HL-60/S4 treated with phorbol 12-myristate 13-acetate at 8.2 ng/mL for 4 days and 3 days (cell line): Measurements from ENCODE around the gene TNFRSF14.

Source experiments
- in situ Hi-C: fragments of 300-500 bp; cut with MboI; formaldehyde crosslinking; loops from 2 replicates; pipeline ENCODE4 v1.15.0; 2022; ENCODE audit warnings: low sequenced_read_pairs

Gene TNFRSF14

DNA sequence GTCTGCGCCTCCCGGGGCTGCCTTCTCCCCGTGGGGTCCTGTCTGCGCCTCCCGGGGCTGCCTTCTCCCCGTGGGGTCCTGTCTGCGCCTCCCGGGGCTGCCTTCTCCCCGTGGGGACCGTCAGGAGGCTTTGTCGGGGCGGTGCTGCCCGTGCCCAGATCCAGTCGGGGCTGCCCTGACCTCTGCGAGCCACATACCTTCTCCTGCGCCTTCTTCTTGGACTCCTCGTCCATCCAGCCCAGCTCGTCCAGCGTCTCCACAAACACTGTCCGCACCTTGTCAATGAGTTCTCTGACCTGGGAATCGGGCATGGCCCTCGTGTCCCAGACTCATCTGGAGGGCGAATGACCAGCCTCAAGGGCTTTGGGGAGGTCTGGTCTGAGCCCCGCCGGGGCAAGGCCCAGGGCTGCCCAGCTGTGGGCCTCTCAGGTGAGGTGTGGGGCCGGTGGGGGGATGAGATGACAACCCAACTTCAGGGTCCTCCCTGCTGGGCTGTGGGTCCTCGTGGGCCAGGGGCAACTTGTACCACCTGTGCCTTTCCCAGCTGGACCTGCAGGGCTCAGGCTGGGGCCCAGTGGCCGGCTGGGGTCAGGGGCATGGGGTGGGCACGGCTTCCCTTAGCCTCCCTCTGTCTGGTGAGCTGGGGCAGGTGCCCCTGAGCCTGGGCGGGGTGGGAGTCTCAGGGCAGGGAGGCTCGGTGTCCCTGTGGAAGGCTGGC lies 39.8 kb downstream of the TNFRSF14 start:
- in situ Hi-C loops, result no loop called here

DNA sequence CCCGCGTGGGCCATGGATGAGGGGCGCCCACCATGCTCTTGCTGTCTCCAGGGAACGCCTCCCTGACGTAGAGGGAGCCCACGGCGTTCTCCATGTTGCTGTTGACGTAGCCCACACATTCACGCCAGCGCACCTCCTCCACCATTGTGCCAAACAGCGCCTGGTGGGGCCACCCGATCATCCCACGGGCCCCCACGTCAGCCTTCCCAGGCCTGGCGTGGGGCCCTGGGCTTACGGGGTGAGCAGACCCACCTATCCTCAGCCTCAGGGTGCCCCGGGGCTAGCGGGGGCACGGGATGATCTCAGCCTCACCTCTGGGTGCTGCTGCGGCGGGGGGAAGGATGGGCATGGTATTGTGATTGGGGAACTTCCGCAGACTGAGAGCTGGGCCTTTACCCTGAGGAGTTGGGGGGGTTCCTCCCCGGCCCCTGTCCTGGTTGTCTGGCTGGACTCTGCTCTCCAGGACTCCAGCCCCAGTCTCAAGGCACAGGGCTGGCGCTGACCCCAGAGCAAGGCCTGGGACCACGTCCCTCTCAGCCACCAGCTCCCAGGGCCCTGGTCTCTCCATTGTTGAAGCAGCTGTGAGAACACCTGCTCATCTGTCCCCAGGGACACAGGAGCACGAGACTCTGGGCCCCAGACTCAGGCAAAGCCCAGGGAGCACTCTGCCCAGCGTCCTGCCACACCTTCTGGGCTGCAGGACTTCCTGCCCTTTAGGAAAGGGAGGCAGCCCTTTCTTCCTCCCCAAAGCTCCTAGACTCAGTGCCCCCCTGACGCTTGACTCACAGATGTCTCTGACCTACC lies 40.6 kb downstream of the TNFRSF14 start:
- in situ Hi-C loops, result no loop called here

DNA sequence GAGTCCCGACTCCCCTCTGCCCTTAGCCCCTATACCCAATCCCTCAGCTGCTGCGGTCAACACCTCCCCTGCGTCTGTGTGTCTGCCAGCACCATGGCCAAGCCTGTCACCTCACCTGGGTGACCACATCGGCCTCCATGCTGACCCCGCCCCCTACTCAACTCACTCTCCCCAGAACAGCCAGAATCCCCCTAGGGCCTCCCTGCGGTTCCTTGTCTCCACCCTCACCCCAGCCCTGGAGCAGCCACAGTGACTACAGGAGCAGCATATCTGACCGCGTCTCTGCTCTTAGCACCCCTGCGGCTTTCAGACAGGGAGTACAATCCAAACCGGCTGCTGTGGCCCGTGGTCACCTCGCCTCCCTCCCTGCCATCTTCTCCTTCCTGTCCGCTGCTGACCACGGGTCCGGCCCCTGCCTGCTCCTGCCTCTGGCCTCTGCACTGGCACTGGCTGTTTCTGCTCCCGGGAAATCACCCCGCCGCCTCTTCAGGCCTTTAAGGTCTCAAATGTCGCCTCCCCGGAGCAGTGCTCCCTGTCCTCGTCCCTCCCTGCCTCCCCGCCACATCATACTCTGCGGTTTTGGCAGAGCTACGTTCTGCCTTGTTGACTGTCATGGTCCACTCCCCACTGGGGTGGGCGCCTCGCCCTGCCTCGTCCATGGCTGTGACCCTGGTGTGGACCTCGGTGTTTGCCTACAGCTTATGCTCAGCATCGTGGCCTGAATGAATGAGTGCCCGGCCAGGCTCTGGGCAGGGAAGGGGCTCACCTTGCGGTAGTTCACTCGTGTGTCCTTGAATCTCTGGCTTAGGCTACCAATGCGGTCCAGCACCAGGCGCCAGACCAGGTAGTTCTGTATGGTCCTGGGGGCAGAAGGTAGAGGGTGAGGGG lies 41.5 kb downstream of the TNFRSF14 start:
- in situ Hi-C loops, result no loop called here

DNA sequence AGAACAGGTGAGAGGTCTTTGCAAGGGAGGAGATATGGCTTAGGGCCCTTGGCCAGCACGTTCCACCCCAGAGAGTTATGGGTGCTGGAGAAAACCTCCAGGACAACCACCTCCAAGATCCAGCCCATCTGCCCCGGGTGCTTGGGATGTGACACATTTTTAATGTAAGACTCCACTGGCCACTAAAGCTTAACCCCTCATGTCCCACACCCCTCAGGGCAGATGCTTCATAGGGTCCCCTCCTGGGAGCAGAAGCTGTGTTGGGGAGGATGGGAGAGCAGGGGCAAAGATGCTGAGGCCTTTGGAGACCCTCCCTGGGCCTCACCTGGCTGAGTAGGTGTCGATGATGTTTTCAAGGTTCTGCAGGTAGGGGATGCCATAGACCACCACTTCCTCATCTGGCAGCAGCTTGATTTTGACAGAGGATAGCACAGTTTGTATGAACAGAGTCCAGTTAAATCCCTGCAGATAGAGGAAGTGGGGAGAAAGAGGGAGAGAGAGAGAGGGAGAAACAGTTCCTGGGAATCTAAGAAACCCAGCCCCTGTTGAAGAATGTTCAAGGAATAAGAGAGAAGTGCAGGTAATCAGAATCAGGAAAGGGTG lies 42.3 kb downstream of the TNFRSF14 start:
- in situ Hi-C loops, result no loop called here

DNA sequence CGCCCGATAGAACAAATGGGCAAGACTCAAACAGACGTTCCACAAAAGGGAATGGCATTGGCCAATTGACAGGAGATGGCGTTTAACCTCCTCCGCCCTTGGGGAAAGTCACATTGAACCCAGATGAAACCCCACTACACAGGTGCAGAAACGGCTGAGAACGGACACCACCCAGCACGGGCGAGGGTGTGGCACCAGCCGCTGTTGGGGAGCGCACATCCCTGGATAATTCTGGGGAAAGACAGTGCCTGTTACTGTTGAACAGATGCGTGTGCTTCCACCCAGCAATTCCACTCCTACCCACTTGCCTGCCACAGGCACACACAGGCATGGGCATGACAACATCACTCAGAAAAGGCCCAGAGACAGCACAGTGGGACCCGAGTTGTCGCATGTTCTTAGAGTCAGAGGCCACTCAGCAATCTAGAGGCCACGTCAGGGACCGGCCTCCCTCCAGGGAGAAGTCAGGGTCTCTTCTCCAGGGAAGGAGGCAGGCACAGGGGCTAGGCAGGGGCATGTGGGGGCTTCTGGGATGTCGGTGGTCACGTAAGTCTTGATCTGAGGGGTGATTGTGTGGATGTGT lies 45.6 kb downstream of the TNFRSF14 start:
- in situ Hi-C loops, result no loop called here

DNA sequence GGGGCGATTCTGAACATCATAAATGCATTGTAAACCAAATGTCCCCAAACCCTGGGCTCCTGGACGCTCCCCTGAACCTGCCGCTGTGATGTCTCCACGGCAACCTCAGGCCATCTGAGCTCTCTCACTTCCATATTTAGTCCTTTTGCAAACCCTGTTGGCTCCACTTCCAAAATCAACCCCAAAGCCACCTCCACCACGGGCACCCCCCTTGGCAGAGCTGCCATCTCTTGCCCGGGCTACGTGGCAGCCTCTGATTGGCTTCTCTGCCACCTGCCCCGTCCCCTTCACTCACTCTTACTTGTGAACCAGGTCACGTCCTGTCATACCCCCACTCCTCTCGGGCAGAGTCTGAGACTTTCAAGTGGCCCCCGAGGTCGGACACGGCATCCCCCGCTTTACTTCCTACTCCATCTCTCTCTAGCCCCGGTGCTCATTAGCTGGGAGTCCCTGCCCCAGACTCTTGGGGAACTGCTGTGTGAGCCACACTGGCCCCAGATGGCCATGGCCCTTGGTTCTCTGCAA lies 46.2 kb downstream of the TNFRSF14 start:
- in situ Hi-C loops, result no loop called here

DNA sequence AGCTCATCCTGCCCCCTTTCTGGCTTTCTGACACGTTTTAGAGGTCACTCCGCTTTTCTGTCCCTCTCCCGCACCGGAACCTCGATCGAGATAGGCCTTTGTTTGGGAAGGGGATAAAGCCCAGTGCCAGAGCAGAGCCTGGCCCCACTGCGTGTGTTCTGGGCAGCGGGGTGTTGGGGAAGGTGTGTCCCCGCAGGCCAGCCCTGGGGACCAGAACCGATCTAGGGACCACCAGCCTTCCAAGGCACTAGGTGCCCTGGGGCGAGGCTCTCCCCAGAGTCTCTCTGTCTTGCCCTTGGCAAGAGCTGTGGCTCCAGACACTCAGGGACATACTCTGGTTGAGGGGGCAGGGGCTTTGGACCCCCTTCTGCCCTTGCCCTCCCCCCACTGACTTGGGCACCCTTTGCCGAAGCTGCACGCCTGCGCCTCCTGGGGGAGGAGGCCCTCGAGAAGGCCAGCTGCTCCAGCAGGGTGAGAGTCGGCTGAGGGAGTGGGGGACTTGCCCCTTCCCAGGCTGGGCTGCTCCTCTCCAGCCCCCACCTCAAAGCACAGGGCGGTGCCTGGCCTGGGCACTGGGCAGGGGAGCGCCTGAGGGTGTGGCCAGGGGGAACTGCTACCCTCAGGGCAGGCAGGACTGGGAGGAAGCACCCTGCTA lies 46.8 kb downstream of the TNFRSF14 start:
- in situ Hi-C loops, result no loop called here

DNA sequence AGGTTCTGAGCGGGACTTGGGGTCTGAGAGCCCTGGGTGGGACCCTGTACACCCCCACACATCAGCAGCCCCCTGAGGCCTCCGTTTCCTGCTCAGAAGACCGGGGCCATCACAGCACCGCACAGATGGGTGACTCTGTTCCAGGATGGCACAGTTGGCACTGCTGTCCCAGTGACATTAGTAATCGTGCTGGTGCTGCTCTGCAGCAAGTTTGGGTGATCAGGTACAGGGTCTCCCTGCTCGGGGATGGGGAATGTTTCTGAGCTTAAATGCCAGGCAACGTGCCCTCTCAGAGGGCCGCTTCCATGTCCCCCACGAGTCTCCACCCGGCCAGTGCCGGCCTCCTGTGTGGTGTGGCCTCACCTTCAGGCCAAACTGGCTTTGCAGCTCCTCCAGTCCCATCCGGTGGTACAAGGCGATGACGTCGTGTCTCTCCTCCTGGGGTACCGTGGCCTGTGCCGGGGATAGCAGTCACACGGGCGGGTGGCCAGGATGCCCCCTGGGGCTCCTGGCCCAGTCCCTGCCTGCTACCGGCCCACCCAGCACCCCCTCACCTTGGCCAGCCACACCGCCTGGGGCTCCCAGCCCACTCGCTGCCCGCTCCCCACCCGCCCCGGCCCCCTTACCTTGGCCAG lies 47.5 kb downstream of the TNFRSF14 start:
- in situ Hi-C loops, result no loop called here

DNA sequence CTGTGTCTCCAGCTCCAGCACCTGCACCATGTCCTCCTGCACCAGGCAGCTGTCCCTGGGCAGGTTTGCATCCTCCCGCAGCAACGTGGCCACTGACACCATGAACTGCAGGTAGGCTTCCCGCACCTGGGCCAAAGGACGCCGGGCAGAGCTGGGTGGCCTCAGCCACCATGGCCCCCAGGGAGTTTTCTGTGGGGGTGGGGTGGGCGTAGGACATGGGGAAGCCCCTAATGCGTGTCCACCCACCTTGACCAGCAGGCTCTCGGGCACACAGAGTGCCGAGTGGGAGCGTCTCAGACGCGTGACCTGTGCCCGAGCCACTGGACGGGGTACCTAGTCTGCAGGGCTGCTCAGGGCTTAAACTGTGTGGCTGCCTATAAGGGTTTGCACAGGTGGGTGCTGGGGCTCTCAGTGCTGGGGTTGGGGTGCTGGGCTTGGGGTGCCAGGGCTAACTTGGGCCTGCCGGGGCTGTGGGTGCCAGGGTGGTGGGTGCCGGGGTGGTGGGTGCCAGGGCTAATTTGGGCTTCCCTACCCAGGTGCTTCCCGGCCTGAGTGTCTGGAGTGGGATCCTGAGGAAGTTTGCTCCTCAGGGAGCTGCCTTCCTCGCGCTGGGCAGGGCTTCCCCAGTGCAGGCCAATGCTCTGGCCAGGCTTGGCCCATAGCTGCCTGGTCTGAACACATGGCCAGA lies 48.1 kb downstream of the TNFRSF14 start:
- in situ Hi-C loops, result no loop called here

DNA sequence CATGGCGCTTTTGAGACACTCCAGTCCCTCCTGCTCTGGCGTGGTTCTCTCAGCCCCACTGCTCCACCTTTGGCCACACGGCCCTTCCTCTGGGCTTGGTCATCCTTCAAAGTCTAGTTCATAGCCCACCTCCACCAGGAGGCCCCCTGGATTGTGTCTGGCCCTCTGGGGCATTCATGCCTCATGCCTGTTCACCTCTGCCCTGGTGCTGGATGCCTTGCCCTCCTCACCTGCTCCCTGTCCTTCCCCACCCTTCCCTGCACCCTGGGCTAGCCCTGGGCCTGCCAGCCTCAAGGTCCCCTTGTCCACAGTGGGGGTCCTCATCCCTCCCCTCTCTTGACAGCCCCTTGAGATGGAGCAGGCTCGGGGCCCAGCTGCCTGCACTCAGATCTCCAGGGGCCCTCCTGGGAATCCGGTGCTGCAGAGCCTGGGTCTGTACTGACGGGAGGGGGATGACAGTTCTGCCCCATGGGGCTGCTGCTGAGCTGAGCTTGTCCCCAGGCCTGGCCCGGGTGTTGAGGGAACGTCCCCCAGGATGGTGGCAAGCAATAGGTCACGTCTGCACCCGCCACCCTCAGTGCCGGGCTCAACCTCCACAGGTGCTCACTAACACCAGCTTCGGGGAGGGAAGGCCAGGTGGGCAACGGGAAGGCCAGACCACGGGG lies 48.8 kb downstream of the TNFRSF14 start:
- in situ Hi-C loops, result no loop called here

DNA sequence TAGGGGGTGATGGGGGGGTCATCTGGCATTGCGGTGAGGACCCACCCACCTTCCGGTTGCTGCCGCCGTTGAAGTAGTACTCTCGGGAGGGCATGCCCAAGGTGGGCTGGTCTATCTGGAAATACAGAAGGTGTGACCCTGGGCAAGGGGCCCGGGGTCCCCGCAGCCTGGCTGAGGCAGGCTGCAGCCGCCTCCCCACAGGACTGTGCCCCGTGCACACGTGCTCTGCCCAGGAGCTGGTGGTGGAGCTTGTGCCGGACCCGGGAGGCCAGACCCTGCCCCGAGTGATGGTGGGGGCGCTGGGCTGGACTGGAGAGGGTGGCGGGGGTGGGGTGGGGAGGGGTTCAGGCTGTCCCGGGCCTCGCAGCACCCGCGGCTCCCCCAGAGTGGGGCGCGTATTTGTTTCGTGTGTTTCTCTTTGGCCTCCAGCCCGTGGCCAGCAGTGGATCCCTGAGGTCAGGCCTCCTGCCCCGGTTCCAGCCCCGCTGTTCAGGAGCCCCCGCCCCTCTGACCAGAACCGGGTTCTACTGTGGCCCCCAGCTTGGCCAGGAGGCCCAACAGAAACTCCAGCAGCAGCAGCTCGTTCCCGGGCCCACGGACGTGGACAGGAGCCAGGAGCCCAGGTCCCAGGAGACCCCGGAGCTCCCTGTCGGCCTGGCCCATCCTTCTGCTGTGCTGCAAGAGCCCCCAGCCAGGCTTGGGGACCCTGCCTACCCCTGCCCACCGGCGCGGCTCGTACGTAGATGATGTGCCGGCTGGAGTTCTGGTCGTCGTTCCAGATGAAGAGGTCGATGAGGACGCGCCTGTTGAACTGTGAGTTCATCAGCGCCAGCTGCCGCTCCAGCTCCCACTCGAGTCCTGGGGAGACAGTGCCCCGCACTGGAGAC lies 49.6 kb downstream of the TNFRSF14 start:
- in situ Hi-C loops, result no loop called here

DNA sequence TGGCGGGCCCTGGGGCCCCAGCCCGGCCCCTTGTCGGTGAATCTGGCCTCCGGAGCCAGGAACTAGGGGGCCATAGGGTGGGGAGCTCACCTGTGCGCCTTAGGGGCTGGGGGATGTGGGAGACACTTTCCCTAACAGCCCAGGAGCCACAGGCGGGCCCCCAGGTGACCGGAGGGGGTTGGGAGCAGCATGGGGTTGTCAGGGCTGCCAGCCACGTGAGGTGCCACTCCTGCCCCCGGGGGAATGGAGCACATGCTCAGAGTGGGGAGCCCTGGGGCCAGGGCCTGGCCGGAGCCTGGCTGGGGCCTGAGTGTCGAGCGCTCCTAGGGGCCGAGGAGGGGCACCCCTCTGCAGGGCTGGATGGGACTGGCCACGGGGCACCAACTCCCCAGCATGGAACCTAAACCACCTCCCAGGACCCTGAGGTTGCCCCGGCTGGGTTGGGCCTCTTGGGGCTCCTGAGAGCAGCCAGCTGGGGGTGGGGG lies 50.3 kb downstream of the TNFRSF14 start:
- in situ Hi-C loops, result no loop called here

DNA sequence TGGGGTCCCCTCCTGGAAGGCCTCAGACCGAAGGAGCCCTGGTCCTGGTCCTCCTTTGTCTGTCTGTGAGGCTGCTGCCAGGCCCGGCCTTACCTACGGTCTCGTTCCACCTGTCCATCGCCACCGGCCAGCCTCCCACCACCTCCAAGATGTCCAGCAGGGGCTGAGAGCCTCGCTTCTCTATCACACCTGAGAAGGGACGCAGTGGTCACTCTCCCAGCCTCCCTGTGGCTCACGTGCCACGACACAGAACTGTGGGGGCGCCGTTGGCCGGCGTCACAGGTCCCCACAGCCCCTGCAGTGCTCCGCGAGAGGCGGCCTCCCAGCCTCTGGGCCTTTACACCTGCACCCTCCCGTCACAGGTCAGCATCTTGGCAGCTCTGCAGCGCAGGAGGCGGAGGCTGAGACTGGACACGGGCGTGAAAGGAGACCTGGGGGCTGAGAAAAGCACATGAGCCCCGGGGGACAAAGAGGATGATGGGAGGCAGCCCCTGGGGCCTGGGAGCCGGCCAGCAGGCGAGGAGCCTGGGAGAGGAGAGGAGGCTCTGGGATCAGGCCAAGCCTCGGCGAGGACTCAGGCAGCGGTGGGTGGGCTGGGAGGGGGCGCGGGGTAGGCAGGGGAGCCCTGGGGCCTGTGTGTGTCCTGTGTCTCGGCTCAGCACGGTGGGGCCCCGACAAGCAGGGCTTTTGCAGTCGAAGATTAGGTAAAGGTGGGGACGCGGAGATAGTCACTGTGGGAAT lies 50.9 kb downstream of the TNFRSF14 start:
- in situ Hi-C loops, result no loop called here

DNA sequence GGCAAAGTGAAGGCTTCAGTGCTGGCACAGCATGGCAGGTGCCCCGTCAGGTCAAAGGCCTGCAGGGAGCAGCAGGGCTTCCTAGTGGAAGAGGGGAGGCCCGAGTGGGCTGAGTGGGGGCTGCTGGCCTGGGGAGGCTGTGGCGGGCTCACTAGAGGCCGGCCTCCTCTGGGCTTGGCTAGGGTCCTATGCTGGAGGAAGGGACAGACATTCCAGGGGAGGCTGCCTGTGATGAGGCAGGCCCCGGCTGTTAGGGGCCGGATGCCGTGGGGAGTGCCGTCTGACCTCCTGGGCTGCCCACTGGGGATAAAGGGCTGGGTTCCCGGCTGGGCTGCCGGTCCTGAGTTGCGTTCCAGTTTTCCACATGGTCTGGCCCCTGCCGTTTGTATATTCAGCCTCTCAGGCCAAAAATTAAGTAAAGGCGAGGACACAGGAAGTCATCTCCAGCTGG lies 51.5 kb downstream of the TNFRSF14 start:
- in situ Hi-C loops, result no loop called here

DNA sequence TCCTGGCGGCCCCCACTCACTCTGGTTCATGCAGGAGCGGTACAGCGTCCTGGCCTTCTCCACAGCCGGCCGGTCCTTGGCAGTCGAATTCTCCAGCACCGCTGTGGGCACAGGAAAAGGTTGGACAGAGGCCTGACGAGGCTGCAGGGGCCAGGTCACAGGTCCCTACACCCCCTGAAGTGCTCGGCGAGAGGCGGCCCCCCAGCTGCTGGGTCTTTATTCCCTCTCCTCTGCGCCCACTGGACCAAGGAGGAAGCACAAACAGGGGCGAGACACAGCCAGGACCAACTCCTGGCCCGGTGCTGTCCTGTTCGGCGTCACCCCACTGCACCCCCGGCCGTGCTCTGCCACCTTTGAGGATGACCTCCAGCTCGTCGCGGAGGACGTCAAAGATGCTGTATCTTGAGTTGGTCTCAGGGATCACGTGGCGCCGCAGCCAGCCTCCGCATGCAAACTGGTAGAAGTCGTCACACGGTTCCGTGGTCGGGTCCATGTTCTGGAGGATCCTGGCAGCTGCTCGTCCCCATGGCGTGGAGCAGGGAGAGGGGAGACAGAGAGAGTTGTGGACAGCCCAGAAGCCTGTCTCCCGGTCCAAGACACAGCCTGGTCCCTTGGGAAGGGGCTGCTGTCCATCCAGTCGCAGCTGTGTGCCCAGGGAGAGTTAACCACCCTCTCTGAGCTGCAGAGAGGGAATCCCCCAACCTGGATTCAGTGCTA lies 53.3 kb downstream of the TNFRSF14 start:
- in situ Hi-C loops, result no loop called here
